Raji (cell line): ENCODE data around the gene FAU.

Source experiments
- POLR2A ChIP-seq: IDR thresholded peaks from 2 replicates; pipeline ENCODE4 v1.6.1; 2011; ENCODE audit warnings: low read depth, low read length, control low read depth; ENCODE audit not compliant: insufficient read depth

Gene FAU

DNA sequence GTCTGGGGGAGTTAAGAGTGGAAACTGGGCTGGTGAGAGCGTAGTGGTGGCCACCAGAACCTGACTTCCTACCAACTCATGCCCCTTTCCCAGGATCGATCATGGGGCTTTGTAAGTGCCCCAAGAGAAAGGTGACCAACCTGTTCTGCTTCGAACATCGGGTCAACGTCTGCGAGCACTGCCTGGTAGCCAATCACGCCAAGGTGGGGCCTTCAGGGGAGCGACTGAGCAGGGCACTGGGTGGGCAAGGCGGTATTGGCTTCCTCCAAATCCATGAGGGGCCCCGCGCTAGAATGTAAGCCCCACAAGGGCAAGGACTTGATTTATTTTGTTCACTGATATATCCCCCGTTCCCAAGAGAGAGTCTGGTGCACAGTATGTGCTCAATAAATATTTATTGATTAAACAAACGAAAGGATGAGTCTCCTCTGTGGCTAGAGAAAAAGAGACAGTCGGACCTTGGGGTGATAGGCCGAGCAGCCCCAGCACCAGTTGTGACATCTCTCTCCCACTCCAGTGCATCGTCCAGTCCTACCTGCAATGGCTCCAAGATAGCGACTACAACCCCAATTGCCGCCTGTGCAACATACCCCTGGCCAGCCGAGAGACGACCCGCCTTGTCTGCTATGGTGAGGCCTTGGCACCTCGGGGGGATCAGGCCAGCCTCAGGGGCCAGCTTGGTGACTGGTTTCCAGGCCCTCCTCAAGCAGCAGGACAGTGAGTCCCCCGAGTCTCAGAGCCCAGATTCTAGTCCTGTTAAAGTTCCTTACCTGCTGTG, 37.1 kb downstream of the FAU start:
- no peak for TF ChIP-seq POLR2A

DNA sequence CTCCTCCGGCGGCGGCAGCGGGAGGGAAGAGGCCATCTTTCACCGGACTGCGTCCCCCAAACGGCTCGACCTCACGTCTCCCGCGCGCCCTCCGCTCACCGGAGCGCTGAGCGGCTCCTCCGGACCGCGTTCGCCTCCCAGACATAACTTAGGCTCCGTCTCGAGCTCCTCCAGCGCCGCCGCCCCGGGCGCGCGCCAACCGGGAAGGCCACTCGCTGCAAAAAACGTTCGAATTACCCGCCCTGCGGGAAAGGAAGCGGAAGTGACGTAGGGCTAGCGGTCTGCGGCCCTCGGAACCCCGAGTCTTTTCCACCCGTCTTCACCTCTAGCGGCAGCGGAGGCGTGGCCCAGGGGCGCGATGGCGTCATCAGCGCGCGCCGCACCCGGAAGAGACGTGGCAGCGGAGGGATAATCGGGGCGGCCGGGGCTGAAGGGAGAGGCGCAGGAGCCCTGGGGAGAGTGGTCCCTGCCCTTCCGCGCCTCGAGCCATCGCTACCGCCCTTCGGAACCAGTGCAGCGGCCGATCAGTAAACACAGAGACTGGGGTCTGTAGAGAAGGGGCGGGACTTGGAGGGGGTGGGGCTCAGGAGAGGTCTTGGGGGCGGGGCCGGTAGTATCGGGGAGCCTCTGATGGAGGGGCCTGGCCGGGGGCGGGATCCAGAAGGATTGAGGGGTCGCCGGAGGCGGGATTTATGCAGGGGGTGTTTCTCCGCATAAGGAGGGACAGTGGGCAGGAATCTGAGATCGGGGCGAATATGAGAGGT, 37.9 kb downstream of the FAU start, which contains the start of the genes CDCA5 and ZFPL1:
Gene CDCA5 (minus strand): TSS at position 207 of the 764 bp plus-strand sequence. CDS start 62 bp downstream, at position 145.
Gene ZFPL1 (plus strand): TSS at position 389 of the 764 bp plus-strand sequence. CDS start 477 bp downstream, outside the sequence.
- TF ChIP-seq POLR2A: peak; percentile 83

DNA sequence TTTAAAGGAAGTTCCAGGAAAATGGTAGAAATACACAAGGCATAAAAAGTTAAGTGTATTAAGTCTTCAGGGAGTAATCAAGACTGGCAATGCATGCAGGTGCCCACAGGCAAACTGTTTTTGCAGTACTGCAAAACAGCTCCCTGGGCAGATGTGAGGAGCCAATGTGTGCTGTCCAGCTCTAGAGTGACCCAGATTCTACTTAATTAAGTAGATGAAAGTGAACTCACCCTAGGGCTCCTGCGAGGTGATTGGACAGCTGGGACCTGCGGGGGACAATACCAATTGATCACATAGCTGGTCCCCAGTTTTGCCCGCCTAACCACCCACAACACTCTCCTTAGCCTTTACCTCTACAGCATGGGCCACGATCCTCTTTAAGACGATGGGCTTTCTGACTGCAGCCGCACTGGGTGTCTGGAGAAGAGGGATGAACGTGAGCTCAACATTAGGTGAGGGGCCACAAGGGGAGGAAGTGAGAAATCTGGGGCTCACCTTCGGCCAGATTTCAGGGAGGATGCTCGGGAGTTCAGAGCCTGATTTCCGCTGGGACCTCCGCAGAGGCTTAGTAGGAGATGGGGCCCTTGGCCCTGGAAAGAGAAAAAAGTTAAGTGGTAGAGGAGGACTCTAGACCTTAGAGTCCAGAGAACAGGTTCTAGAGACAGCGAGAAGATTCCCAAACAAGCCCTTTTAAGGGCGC, 38.6 kb downstream of the FAU start:
- TF ChIP-seq POLR2A: no peak

DNA sequence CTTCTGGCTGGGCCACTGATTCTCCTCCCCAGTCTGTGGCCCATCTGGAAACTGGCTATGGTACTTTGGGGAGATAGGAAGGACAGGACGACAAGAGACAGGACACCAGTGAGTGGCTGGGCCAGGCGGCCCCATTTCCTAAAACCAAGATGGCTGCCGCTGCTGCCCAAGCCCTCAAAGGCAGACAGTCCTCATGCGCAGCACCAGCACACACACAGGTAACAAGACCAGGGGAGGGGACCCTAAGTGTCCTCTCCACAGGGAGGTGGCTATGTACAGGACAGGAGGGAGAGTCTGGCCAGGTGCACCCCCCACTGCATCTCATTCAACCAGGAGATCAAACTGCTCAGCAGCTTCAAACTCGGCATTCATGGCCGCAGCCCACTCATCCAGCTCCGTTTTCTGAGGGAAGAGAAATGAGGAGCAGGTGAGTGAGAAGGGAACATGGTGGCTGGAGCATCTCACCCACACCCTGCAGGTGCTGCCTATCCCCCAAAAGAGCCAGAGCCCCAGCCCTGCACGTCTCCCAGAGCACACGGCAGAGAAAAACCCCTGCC, 43.1 kb downstream of the FAU start:
- TF ChIP-seq POLR2A: no peak

DNA sequence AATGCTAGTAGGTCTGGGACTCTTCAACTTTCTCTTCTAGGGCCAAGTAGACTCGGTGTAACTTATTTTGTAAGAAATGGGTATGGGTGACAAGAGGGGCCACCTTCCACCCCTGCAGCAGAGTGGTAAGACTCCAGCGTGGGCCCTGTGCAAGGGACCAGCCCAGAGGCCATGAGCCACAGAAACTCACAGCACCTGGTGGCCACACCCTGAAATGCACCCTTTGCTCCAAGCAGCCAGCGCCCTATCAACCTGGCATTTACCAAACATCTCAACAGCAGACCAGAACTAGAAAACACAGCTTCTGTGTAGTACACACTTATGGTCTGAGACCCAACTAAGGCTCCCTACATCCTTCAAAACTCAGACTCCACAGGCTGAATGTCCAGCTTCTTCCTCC, 43.8 kb downstream of the FAU start:
- 0 out of 2 replicates have a peak, but pooled peaks have one; percentile 15 for TF ChIP-seq POLR2A

DNA sequence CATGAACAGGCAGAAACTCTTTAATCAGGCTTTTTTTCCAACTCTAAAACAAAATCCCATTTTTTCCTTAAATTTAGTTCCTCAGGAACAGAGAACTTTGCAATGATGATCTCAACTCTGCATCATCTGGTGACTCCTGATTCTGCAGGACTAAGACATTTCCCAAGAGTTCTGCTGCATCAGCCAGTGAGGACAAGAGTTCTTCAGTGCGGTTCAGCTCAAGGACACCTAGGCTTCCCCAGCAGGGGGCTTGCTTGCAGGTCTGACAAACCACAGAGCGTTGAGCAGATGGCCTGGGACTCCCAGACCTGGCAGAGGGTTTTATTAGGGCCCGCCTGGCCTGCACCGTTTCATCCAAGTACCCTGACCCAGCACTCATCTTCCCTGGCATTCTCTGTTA, 44.5 kb downstream of the FAU start:
- no peak for TF ChIP-seq POLR2A

DNA sequence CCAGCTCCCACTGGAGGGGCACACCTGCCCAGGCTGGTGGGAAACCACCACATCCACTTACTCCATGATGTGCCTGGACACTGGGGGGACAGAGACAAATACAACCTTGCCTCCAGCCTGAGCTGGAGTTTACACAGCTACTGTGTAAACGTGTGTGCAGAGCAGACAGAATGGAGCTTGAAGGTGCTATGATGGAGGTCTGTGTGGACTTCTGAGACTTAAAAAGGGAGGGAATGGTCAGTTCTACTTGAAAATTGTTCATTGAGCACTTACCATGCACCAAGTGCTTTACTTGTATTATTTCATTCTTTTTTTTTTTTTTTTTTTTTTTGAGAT, 49.3 kb downstream of the FAU start:
- TF ChIP-seq POLR2A: no peak

DNA sequence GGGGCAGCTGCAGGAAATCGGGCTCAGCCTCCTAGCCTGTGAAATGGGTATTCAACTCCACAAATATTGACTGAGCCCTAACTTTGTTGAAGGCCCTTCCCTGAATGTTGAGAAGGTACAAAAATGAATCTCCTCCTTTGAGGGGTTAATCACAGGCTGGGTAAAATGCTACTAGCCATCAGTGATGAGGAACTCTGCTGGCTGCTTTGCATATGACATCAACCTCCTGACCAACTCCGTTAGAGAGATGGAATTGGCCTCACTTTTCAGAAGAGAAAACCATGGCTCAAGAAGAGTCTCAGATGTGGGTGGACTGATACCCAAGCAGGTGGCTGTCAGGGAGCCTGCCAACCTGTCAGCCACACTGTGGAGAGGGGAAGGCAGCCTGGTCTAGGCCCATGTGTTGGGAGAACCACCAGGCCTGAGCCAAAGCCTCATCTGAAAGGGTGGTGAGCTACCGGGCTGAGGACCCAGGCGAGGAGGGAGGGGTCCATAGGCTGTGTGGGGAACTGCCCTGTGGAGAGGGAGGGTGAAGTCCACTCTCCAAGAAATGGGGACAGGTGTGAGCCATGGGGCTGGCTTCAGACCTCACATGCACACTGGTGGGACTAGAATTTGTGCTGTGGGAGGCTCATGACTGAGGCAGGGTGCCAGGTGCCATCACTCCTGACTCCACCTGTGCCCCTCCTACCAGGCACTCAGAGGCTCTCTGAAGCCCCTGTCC, 49.9 kb downstream of the FAU start:
- peak; percentile 38; the same call in 1 of the 2 replicates for TF ChIP-seq POLR2A
